Nephron (organoid): ENCODE data around the gene RARRES1.

ENCODE experiments used
- H3K27ac Mint-ChIP-seq, 3 experiments: 2 replicates each; pipeline ENCODE4 v1.8.0; 2020; ENCODE audit warnings: mixed read lengths in 3 of 3, mild to moderate bottlenecking in 2 of 3, moderate library complexity in 1 of 3
- H3K27me3 Mint-ChIP-seq: 2 replicates; pipeline ENCODE4 v1.8.0; 2021; ENCODE audit warnings: low read depth, mild to moderate bottlenecking, moderate library complexity, mixed read lengths
- H3K36me3 Mint-ChIP-seq: 2 replicates; pipeline ENCODE4 v1.8.0; 2020; ENCODE audit warnings: low read depth, mixed read lengths
- H3K4me1 Mint-ChIP-seq: 2 replicates; pipeline ENCODE4 v1.8.0; 2020; ENCODE audit warnings: mixed read lengths
- H3K4me3 Mint-ChIP-seq, 3 experiments: 2 replicates each; pipeline ENCODE4 v1.8.0; 2020; ENCODE audit warnings: mild to moderate bottlenecking in 3 of 3, mixed read lengths in 3 of 3, moderate library complexity in 2 of 3
- H3K9me3 Mint-ChIP-seq: 2 replicates; pipeline ENCODE4 v1.8.0; 2020; ENCODE audit warnings: mixed read lengths
- TF ChIP-seq, protein P1 (sequence below), 3 experiments: fragments of 200-600 bp; sonication (generic); IDR thresholded peaks; one replicate each; pipeline ENCODE4 v1.5.0; 2021; ENCODE audit warnings: antibody characterized with exemption in 3 of 3; ENCODE audit not compliant: unreplicated experiment in 3 of 3

Gene RARRES1

DNA sequence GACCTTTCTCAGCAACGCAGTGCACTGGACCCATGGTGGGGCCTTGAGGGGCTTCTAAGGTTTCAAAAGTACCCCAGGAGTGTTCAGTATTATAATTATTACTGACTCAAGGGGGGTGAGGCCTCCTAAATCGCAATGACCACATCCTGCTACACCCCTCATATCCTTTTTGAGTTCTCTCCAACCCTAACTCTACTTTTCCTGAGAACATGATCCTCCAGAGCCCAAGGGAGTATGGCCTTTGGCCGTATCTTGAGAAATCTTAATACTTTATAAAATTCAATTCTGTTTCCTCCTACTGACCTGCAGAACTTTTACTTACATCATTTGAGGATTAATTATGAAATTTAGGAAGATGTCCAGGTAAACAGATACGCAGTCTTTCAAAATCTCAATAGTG, 30.4 kb upstream of the RARRES1 start:
- no peak overlapping the region for H3K4me3 Mint-ChIP-seq
- H3K27ac Mint-ChIP-seq: peak overlapping the region in 2 of 3 experiments; percentile 45 to 64
- H3K4me1 Mint-ChIP-seq: peaks cover 37% of the 10 kb centered on the region
- no peaks in the 10 kb centered on the region for H3K36me3 Mint-ChIP-seq
- H3K27me3 Mint-ChIP-seq: no peaks in the 10 kb centered on the region
- TF ChIP-seq, protein P1, sequence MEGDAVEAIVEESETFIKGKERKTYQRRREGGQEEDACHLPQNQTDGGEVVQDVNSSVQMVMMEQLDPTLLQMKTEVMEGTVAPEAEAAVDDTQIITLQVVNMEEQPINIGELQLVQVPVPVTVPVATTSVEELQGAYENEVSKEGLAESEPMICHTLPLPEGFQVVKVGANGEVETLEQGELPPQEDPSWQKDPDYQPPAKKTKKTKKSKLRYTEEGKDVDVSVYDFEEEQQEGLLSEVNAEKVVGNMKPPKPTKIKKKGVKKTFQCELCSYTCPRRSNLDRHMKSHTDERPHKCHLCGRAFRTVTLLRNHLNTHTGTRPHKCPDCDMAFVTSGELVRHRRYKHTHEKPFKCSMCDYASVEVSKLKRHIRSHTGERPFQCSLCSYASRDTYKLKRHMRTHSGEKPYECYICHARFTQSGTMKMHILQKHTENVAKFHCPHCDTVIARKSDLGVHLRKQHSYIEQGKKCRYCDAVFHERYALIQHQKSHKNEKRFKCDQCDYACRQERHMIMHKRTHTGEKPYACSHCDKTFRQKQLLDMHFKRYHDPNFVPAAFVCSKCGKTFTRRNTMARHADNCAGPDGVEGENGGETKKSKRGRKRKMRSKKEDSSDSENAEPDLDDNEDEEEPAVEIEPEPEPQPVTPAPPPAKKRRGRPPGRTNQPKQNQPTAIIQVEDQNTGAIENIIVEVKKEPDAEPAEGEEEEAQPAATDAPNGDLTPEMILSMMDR (IDR thresholded peaks at IDR 0.05; ENCODE audit: unreplicated experiment in 3 of 3): no peak
- H3K9me3 Mint-ChIP-seq: peaks cover 2% of the 10 kb centered on the region

DNA sequence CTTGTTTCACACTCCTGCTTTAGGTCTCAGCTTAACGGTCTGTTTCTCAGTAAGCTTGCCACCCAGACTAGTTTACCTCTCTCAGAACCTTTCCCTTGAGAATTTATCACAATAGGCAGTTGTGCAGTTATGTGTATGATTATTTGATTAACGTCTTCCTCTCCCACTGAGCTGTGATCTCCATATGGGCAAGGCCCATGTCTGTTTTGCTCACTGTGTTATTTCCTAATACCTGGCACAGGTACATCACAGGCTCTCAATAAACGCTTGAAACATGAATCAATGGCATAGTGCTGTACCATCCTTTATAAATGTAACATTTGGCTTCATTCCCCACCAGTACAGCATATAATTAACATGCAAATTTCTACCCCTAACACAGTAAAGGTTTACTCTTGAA, 29.1 kb upstream of the RARRES1 start:
- H3K27me3 Mint-ChIP-seq: no peaks in the 10 kb centered on the region
- H3K4me3 Mint-ChIP-seq: no peak overlapping the region

DNA sequence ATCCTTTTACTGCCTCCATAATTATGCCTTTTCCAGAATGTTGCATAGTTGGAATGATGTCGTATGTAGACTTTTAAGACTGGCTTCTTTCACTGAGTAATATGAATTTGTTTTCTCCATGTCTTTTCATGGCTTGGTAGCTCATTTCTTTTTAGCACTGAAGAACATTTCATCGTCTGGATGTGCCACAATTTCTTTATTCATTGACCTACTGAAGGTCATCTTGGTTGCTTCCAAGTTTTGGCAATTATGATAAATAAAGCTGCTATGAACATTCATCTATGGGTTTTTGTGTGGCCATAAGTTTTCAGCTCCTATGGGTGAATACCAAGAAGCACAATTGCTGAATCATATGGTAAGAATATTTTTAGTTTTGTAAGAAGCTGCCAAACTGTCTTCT, 23.2 kb upstream of the RARRES1 start:
- Mint-ChIP-seq H3K27me3 (no peaks in the 10 kb centered on the region), H3K4me1 (no peaks in the 10 kb centered on the region), H3K27ac (peak overlapping the region in 2 of 3 experiments; percentile 36 to 67), H3K36me3 (no peaks in the 10 kb centered on the region), H3K9me3 (peaks cover 2% of the 10 kb centered on the region), H3K4me3 (no peak overlapping the region)
- TF ChIP-seq, protein P1 (IDR thresholded peaks at IDR 0.05; ENCODE audit: unreplicated experiment in 3 of 3): no peak

More for the DNA sequence above, 29.1 kb upstream of the RARRES1 start:
- TF ChIP-seq, protein P1 (IDR thresholded peaks at IDR 0.05; ENCODE audit: unreplicated experiment in 3 of 3): no peak
- H3K27ac Mint-ChIP-seq: peak overlapping the region in 1 of 3 experiments; percentile 64
- peaks cover 26% of the 10 kb centered on the region for H3K4me1 Mint-ChIP-seq
- H3K9me3 Mint-ChIP-seq: peaks cover 2% of the 10 kb centered on the region
- no peaks in the 10 kb centered on the region for H3K36me3 Mint-ChIP-seq

DNA sequence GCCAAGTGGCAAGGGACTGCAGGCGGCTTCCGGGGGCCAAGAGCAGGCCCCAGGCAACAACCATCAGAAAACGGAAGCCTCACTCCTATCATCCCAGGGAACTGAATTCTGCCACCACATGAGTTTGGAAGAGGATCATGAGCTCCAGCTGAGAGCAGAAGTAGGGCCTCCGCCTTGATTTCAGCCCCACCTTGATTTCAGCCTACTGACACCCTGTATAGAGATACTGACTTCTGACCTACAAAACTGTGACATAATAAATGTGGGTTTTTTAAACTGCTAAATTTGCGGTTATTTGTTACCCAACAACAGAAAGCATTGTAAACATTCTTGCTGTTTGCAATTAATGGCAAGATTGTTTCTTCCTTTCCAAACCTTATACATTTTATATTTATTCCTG, 21.6 kb upstream of the RARRES1 start:
- TF ChIP-seq, protein P1 (IDR thresholded peaks at IDR 0.05; ENCODE audit: unreplicated experiment in 3 of 3): no peak
- Mint-ChIP-seq H3K4me1 (no peaks in the 10 kb centered on the region), H3K4me3 (no peak overlapping the region), H3K27ac (no peak overlapping the region), H3K27me3 (no peaks in the 10 kb centered on the region), H3K36me3 (peaks cover 3% of the 10 kb centered on the region), H3K9me3 (no peaks in the 10 kb centered on the region)

DNA sequence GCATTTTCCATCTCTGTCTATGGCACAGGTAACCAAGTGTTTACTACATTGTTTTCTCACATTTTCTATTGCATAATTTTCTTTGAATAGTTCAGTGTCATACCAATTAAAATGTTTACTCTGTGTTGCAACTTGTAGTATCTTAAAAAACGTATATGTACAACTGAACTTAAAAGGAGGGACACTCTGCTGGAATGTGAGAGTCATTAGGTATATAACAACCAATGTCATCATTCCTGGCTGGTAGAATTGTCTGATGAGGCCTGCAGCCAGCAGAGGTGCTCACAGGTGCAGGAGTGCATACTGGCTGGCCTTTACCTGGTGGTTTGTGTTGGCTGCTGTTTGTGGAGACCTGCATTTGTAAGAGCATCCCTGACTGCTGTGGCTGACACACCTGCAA, 19.1 kb upstream of the RARRES1 start:
- TF ChIP-seq, protein P1 (IDR thresholded peaks at IDR 0.05; ENCODE audit: unreplicated experiment in 3 of 3): no peak
- Mint-ChIP-seq H3K4me3 (no peak overlapping the region), H3K36me3 (peaks cover 9% of the 10 kb centered on the region), H3K4me1 (no peaks in the 10 kb centered on the region), H3K27ac (no peak overlapping the region), H3K9me3 (no peaks in the 10 kb centered on the region), H3K27me3 (no peaks in the 10 kb centered on the region)

DNA sequence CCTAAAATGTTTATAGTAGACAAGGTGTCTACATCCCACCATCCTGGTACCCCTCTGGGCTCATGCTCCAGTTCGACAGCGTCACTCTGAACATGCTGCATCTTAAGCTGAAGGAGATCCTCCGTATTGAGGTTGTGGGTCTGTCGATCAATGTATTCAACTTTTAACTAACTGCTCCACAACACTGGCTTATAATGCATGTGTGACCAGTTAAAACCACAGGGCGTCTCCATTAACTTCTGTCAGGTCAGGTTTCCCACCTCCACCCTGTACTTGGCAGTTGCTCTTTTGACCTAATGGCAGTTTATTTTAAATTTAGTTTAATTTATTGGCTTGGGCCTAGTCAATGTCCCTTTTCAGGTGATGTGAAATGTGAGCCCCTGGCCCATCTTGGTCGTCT, 17.8 kb upstream of the RARRES1 start:
- Mint-ChIP-seq H3K4me1 (no peaks in the 10 kb centered on the region), H3K27me3 (no peaks in the 10 kb centered on the region), H3K9me3 (no peaks in the 10 kb centered on the region), H3K27ac (no peak overlapping the region), H3K4me3 (no peak overlapping the region), H3K36me3 (peaks cover 16% of the 10 kb centered on the region)
- TF ChIP-seq, protein P1 (IDR thresholded peaks at IDR 0.05; ENCODE audit: unreplicated experiment in 3 of 3): no peak
